Gastroesophageal sphincter (tissue), 4 donors: ENCODE measurements around the gene DGKI. TPM values are rescaled to one million over a fixed set of nuclear protein-coding genes. Genes with fewer than 3 reads are reported as not detected.

Source experiments
- ATAC-seq: fragments of 150-250 bp; one replicate; pipeline ENCODE4 v1.9.1; 2016; ENCODE audit warnings: mild to moderate bottlenecking, moderate library complexity
- H3K27ac ChIP-seq, 4 donors: fragments of 200-600 bp; sonication (generic) in 3 of 4; 1 replicate in 3 of 4; 2 replicates in 1 of 4; pipeline ENCODE4 v1.5.1; 2016 to 2019
- H3K27me3 ChIP-seq: fragments of 200-600 bp; sonication (generic); one replicate; pipeline ENCODE4 v1.5.1; 2019
- H3K36me3 ChIP-seq, 2 donors: fragments of 200-600 bp; sonication (generic); one replicate each; pipeline ENCODE4 v1.5.1; 2019; ENCODE audit warnings: control low read depth in 1 of 2
- H3K4me1 ChIP-seq, 3 donors: fragments of 200-600 bp; sonication (generic); 1 replicate in 2 of 3; 2 replicates in 1 of 3; pipeline ENCODE4 v1.5.1; 2016 to 2019; ENCODE audit warnings: control low read depth in 2 of 3
- H3K4me3 ChIP-seq, 2 donors: fragments of 200-600 bp; sonication (generic); one replicate each; pipeline ENCODE4 v1.5.1; 2019; ENCODE audit warnings: mild to moderate bottlenecking in 1 of 2, moderate library complexity in 1 of 2
- H3K9me3 ChIP-seq, 3 donors: fragments of 200-600 bp; sonication (generic); one replicate each; pipeline ENCODE4 v1.5.1; 2017 to 2019; ENCODE audit warnings: control low read depth in 2 of 3
- CTCF ChIP-seq, 4 experiments: fragments of 200-600 bp in 2 of 4; fragments of 450-650 bp in 2 of 4; sonication (generic) in 1 of 4; IDR thresholded peaks; one replicate each; pipeline ENCODE4 v1.5.1; 2017 to 2019; ENCODE audit warnings: antibody characterized with exemption in 4 of 4, mild to moderate bottlenecking in 2 of 4, moderate library complexity in 2 of 4
- EP300 ChIP-seq: sonication (generic); formaldehyde crosslinking; IDR thresholded peaks from one replicate; pipeline ENCODE4 v1.6.1; 2017; ENCODE audit warnings: antibody characterized with exemption, mild to moderate bottlenecking
- POLR2A ChIP-seq, 2 donors: fragments of 450-650 bp; IDR thresholded peaks; one replicate each; pipeline ENCODE4 v1.6.1; 2017; ENCODE audit warnings: antibody characterized with exemption in 2 of 2, mild to moderate bottlenecking in 2 of 2, moderate library complexity in 1 of 2
- POLR2AphosphoS5 ChIP-seq: sonication (generic); formaldehyde crosslinking; IDR thresholded peaks from one replicate; pipeline ENCODE4 v1.6.1; 2017; ENCODE audit warnings: antibody characterized with exemption
- WGBS, 2 donors: methylation state at CpG; one replicate each; pipeline ENCODE4 v1.1.5; 2018; ENCODE audit warnings: low coverage in 1 of 2; 5-methylcytosine and 5-hydroxymethylcytosine counted together
- total RNA-seq, 4 donors: library from RNA; depleted of rRNA; stranded (reverse); fragments of >200 nt; gene quantifications; one replicate each; pipeline ENCODE4 v1.1.0, GENCODE V29; 2016

The DGKI gene
- total RNA-seq, 4 donors from 2014 or later, result 0.27 to 4.8 (median 3.2) TPM

DNA sequence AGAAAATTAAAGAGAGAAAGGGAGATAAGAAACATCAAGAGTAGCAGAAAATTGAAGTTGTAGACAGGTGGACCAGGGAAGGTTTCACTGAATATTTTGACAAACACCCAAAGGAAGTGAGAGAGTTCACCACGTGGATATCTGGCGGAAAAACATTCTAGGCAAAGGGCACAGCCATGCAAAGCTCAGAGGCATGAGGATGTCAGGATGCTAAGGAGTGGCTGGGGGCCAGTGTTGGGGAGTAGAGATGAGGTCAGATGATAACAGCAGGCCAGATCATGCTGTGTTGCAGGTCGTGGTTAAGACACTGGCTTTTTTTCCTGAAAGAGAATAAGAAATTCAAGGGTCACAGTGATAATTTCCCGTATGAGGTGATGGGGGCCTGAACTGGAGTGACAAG lies 181.9 kb downstream of the DGKI start:
- Histone ChIP-seq H3K9me3 (no peaks in the 10 kb centered on the region), H3K4me1 (no peaks in the 10 kb centered on the region), H3K27ac (no peak overlapping the region), H3K4me3 (no peak overlapping the region), H3K36me3 (no peaks in the 10 kb centered on the region), H3K27me3 (no peaks in the 10 kb centered on the region)
- TF ChIP-seq POLR2AphosphoS5, result no peak
- TF ChIP-seq EP300, result no peak
- no peak for TF ChIP-seq CTCF (IDR thresholded peaks at IDR 0.05)
- no peak for TF ChIP-seq POLR2A (IDR thresholded peaks at IDR 0.05)
- ATAC-seq, result no peak
- 42 to 71% methylated on average over 4 of the region's 4 CpGs for WGBS, 2 donors

DNA sequence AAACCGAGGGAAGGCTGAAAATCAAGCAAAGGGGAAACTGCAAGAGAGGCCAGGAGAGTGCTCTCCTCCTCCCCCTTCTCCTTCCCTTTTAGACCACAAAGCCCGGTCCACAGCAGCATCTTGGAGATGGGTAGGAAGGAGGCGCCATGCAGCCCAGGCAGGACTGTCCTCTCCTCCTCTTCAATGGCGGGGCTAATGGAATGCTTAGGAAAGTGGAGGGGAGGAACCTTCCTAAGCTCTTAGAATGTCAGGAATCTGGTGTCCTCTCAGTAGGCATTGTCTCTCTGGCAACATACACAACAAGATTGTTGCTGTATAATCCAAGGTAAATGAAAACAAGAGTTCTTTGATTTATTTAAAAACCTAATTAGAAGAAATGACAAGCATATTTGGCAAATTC lies 185.1 kb downstream of the DGKI start:
- WGBS, 2 donors, result 88 to 92% methylated on average over 2 to 4 of the region's 4 CpGs
- no peak overlapping the region for H3K27ac ChIP-seq
- peaks cover 0 to 10% (median 5%) of the 10 kb centered on the region in 3 donors for H3K4me1 ChIP-seq
- no peaks in the 10 kb centered on the region for H3K9me3 ChIP-seq
- H3K4me3 ChIP-seq, result no peak overlapping the region
- TF ChIP-seq POLR2A (IDR thresholded peaks at IDR 0.05), result no peak
- no peak for TF ChIP-seq POLR2AphosphoS5
- no peak for TF ChIP-seq CTCF (IDR thresholded peaks at IDR 0.05)
- TF ChIP-seq EP300, result no peak
- no peaks in the 10 kb centered on the region for H3K36me3 ChIP-seq
- no peaks in the 10 kb centered on the region for H3K27me3 ChIP-seq
- no peak for ATAC-seq

DNA sequence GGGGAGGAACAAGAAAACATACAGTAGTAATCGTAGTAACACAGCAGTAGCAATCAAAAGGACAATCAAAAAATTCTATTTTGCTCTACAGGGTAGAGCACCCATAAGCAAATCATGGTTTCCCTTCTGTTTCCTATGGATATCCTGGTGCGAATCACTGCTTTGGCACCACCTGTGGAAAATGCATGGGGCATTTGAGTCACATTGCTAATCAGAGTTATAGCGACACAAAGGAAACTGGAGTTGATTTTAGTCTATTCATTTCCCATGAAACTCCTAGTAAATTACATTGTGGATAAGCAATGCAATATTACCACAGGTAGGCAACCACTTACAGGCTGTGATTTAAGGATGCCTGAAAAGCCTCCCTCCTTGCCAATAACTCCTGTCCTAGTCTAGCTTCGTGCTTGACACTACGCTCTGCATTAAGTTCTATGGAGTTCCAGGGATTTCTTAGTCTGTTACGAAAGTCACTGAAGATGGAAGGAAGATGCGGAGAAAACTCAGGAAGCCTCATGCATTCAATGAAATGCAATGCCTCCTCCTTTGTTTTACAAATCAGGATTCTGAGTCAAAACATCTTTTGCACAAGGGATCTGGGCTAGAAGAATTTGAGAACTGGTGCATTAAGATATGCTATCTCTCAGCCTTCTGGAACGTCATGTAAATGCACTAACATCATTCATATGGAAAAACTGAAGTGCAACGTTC lies 188.4 kb downstream of the DGKI start:
- TF ChIP-seq POLR2AphosphoS5 (no peak), EP300 (no peak), CTCF (IDR thresholded peaks at IDR 0.05) (no peak), POLR2A (IDR thresholded peaks at IDR 0.05) (no peak)
- Histone ChIP-seq H3K4me3 (no peak overlapping the region), H3K36me3 (no peaks in the 10 kb centered on the region), H3K27ac (no peak overlapping the region), H3K9me3 (no peaks in the 10 kb centered on the region), H3K4me1 (peaks cover 0 to 20% (median 8%) of the 10 kb centered on the region in 3 donors), H3K27me3 (no peaks in the 10 kb centered on the region)
- WGBS, 2 donors, result 78 to 92% methylated on average over 7 to 9 of the region's 9 CpGs
- ATAC-seq, result no peak

- Histone ChIP-seq H3K9me3 (no peaks in the 10 kb centered on the region), H3K4me1 (peaks cover 0 to 20% (median 8%) of the 10 kb centered on the region in 3 donors), H3K27me3 (no peaks in the 10 kb centered on the region), H3K36me3 (no peaks in the 10 kb centered on the region), H3K27ac (no peak overlapping the region), H3K4me3 (no peak overlapping the region)
- no peak for ATAC-seq
- WGBS, 2 donors, result 56 to 89% methylated on average over 4 of the region's 4 CpGs
- TF ChIP-seq EP300 (no peak), POLR2A (IDR thresholded peaks at IDR 0.05) (no peak), POLR2AphosphoS5 (no peak), CTCF (IDR thresholded peaks at IDR 0.05) (no peak)
Observed at GRCh38 chr7:137657476-137658189, 189.1 kb downstream of the DGKI start.

GRCh38 chr7:137656850-137657232 lies 189.9 kb downstream of the DGKI start:
- Histone ChIP-seq H3K27me3 (no peaks in the 10 kb centered on the region), H3K4me1 (peaks cover 0 to 20% (median 8%) of the 10 kb centered on the region in 3 donors), H3K9me3 (no peaks in the 10 kb centered on the region), H3K4me3 (no peak overlapping the region), H3K36me3 (no peaks in the 10 kb centered on the region), H3K27ac (no peak overlapping the region)
- no peak for ATAC-seq
- 55 to 63% methylated on average over 3 of the region's 3 CpGs for WGBS, 2 donors
- TF ChIP-seq EP300, result no peak
